B cell (primary cell): ENCODE measurements around the gene PANK1. TPM values are rescaled to one million over a fixed set of nuclear protein-coding genes. Genes with fewer than 3 reads are reported as not detected.

Experiments
- ATAC-seq: fragments of 200-7000 bp; cut with Tn5 transposase; one replicate; pipeline ENCODE4 v1.10.0; 2021; ENCODE audit warnings: low read depth, mild to moderate bottlenecking, moderate number of reproducible peaks, moderate library complexity
- CTCF ChIA-PET: fragments of 350-600 bp; sonication (Branson Sonifier 250); formaldehyde crosslinking; loops from one replicate; lab custom pipeline; 2021; ENCODE audit warnings: antibody characterized with exemption, inconsistent platforms; lab: Charles Lee
- POLR2A ChIA-PET: fragments of 350-600 bp; sonication (Branson Sonifier 250); formaldehyde crosslinking; loops from one replicate; lab custom pipeline; 2021; ENCODE audit warnings: antibody characterized with exemption; lab: Charles Lee
- DNase-seq: peaks from one replicate; pipeline ENCODE4 v3.0.0; 2013
- H2AFZ ChIP-seq: 2 replicates; pipeline ENCODE4 v1.6.1; 2012; ENCODE audit warnings: mild to moderate bottlenecking, low read depth, low read length; ENCODE audit not compliant: insufficient read depth, poor library complexity, severe bottlenecking
- H3K27ac ChIP-seq, 2 donors: 1 replicate in 1 of 2; 2 replicates in 1 of 2; pipeline ENCODE4 v1.5.1; 2012 to 2013; ENCODE audit warnings: low read length in 2 of 2, mild to moderate bottlenecking in 2 of 2, moderate library complexity in 1 of 2
- H3K27me3 ChIP-seq, 4 experiments: fragments of 200-600 bp in 1 of 4; sonication (generic) in 1 of 4; replicated peaks in 1 of 4; 1 replicate in 2 of 4; 2 replicates in 2 of 4; pipeline versions ENCODE4 v1.6.1 to v1.7.0; 2013 to 2016; ENCODE audit warnings: low read length in 3 of 4, mild to moderate bottlenecking in 2 of 4, mixed read lengths in 1 of 4, moderate library complexity in 1 of 4; ENCODE audit not compliant: insufficient read depth in 4 of 4, control insufficient read depth in 3 of 4; ENCODE audit errors: control extremely low read depth in 1 of 4
- H3K36me3 ChIP-seq, 2 experiments: replicated peaks in 1 of 2; 1 replicate in 1 of 2; 2 replicates in 1 of 2; pipeline versions ENCODE4 v1.6.1 to v1.7.1; 2013; ENCODE audit warnings: low read length in 1 of 2; ENCODE audit not compliant: insufficient read depth in 2 of 2, control insufficient read depth in 1 of 2; ENCODE audit errors: control extremely low read depth in 1 of 2, extremely low read depth in 1 of 2
- H3K4me1 ChIP-seq, 2 donors: fragments of 200-600 bp in 1 of 2; sonication (generic) in 1 of 2; 1 replicate in 1 of 2; 2 replicates in 1 of 2; pipeline versions ENCODE4 v1.5.1 to v1.6.1; 2013 to 2017; ENCODE audit warnings: low read length in 2 of 2; ENCODE audit not compliant: control insufficient read depth in 2 of 2, insufficient read depth in 2 of 2
- H3K4me2 ChIP-seq: replicated peaks from 2 replicates; pipeline ENCODE3; 2012; ENCODE audit warnings: mild to moderate bottlenecking, low read depth, low read length; ENCODE audit not compliant: poor library complexity, severe bottlenecking
- H3K4me3 ChIP-seq, 5 experiments: fragments of 200-600 bp in 1 of 5; sonication (generic) in 1 of 5; 1 replicate in 3 of 5; 2 replicates in 2 of 5; pipeline versions ENCODE4 v1.5.1 to v1.7.0; 2011 to 2016; ENCODE audit warnings: low read length in 4 of 5, mild to moderate bottlenecking in 4 of 5, low read depth in 2 of 5, control low read depth in 1 of 5, moderate library complexity in 1 of 5; ENCODE audit not compliant: insufficient read depth in 1 of 5; ENCODE audit errors: control extremely low read depth in 1 of 5, extremely low read depth in 1 of 5
- H3K79me2 ChIP-seq: fragments of 200-600 bp; sonication (generic); one replicate; pipeline ENCODE4 v1.6.0; 2016; ENCODE audit warnings: low read length; ENCODE audit not compliant: control insufficient read depth, insufficient read depth
- H3K9ac ChIP-seq: fragments of 200-600 bp; sonication (generic); 2 replicates; pipeline ENCODE4 v1.6.1; 2017; ENCODE audit warnings: mild to moderate bottlenecking, low read length, moderate library complexity
- H3K9me3 ChIP-seq, 3 donors: one replicate each; pipeline versions ENCODE4 v1.6.1 to v1.7.1; 2013; ENCODE audit warnings: low read length in 2 of 3; ENCODE audit not compliant: control insufficient read depth in 2 of 3, insufficient read depth in 1 of 3; ENCODE audit errors: control extremely low read depth in 1 of 3
- H4K20me1 ChIP-seq: 2 replicates; pipeline ENCODE4 v1.6.0; 2012; ENCODE audit warnings: mild to moderate bottlenecking, low read length; ENCODE audit not compliant: insufficient read depth, control insufficient read depth, poor library complexity, severe bottlenecking
- H3K27ac Mint-ChIP-seq: one replicate; pipeline ENCODE4 v1.8.0; 2021; ENCODE audit warnings: mixed read lengths
- H3K27me3 Mint-ChIP-seq: one replicate; pipeline ENCODE4 v1.8.0; 2021; ENCODE audit warnings: mixed read lengths
- H3K4me1 Mint-ChIP-seq: one replicate; pipeline ENCODE4 v1.8.0; 2021; ENCODE audit warnings: mixed read lengths
- H3K4me3 Mint-ChIP-seq: one replicate; pipeline ENCODE4 v1.8.0; 2021; ENCODE audit warnings: mixed read lengths
- H3K9me3 Mint-ChIP-seq: one replicate; pipeline ENCODE4 v1.8.0; 2022; ENCODE audit warnings: mixed read lengths; ENCODE audit not compliant: insufficient read depth
- CTCF ChIP-seq: fragments of 200-600 bp; IDR thresholded peaks from one replicate; pipeline ENCODE4 v1.8.0; 2022; ENCODE audit warnings: antibody characterized with exemption, mild to moderate bottlenecking
- EZH2 ChIP-seq: IDR thresholded peaks from 2 replicates; pipeline ENCODE4 v1.6.1; 2012; ENCODE audit warnings: borderline replicate concordance, low read depth, mild to moderate bottlenecking, moderate library complexity, low read length; ENCODE audit not compliant: insufficient read depth, poor library complexity, severe bottlenecking
- WGBS: methylation state at CpG from one replicate; pipeline ENCODE4 v1.1.5; 2013; ENCODE audit warnings: missing lambda C conversion rate; ENCODE audit not compliant: insufficient coverage; 5-methylcytosine and 5-hydroxymethylcytosine counted together
- intact Hi-C: fragments of 100-400 bp; cut with micrococcal nuclease; formaldehyde crosslinking; loops from one replicate; pipeline ENCODE4 v1.10.0; 2022
- polyA plus RNA-seq: library from polyadenylated mRNA; depleted of rRNA; stranded (reverse); fragments of >200 nt; gene quantifications from 2 replicates; pipeline ENCODE4 v1.2.3, GENCODE V29; 2012
- total RNA-seq, 2 donors: library from RNA; stranded (reverse); fragments of 120-200 nt in 1 of 2; gene quantifications; 1 replicate in 1 of 2; 2 replicates in 1 of 2; pipeline versions ENCODE4 v1.2.3 to v1.2.4, GENCODE V29; 2013 to 2022

Gene PANK1
- total and polyA plus RNA-seq, 2 donors (not counting 1 experiment from before 2014, with no cell fraction given): 0.31 to 2.9 TPM

- ChIA-PET CTCF (interaction anchor here (2.2 kb wide), 1 partner anchor 57 kb away, joined by 9 read pairs; the partner anchor contains the start of gene KIF20B), POLR2A (interaction anchor here (1.5 kb wide), 1 partner anchor 57 kb away, joined by 14 read pairs; the partner anchor contains the start of gene KIF20B)
- TF ChIP-seq CTCF: no peak
- TF ChIP-seq EZH2: no peak
- DNase-seq (no peak), ATAC-seq (peak; percentile 20)
- Histone ChIP-seq H3K4me2 (peak overlapping the region; percentile 97), H4K20me1 (no peaks in the 10 kb centered on the region), H3K4me1 (peaks cover 12 to 25% of the 10 kb centered on the region in 2 donors), H2AFZ (peak overlapping the region; percentile 94), H3K27ac (no peak overlapping the region), H3K9me3 (no peaks in the 10 kb centered on the region), H3K4me3 (peak overlapping the region; percentile 60 to 78 (median 75)), H3K9ac (peak overlapping the region; percentile 78), H3K36me3 (no peaks in the 10 kb centered on the region), H3K27me3 (peaks cover 0 to 2% (median 0%) of the 10 kb centered on the region in 4 experiments), H3K79me2 (no peaks in the 10 kb centered on the region)
- H3K27ac Mint-ChIP-seq: no peak overlapping the region
- intact Hi-C loops: loop anchor here (1.0 to 5.0 kb wide), 4 partner anchors 57 to 1228 kb away; partner anchors contain the start of genes IFIT5, KIF20B, LIPA and RPP30
- H3K4me3 Mint-ChIP-seq: no peak overlapping the region
- H3K4me1 Mint-ChIP-seq: peaks cover 14% of the 10 kb centered on the region
- H3K9me3 Mint-ChIP-seq: no peaks in the 10 kb centered on the region
- WGBS: 0% methylated on average over 35 of the region's 35 CpGs
- H3K27me3 Mint-ChIP-seq: no peaks in the 10 kb centered on the region
These were observed 413 bp downstream of the PANK1 start for GRCh38 chr10:89644691-89644966.
